Thoracic aorta (tissue), 2 donors: ENCODE measurements around the gene DDO. TPM values are rescaled to one million over a fixed set of nuclear protein-coding genes. Genes with fewer than 3 reads are reported as not detected.

Experiments used
- ATAC-seq: fragments of 150-250 bp; one replicate; pipeline ENCODE4 v1.8.0; 2017; ENCODE audit warnings: low read depth; ENCODE audit not compliant: insufficient number of reproducible peaks, low FRiP score
- DNase-seq: peaks from one replicate; pipeline ENCODE4 v3.0.0-alpha.2; 2020; ENCODE audit warnings: low spot score
- H3K27ac ChIP-seq, 2 donors: fragments of 200-600 bp; sonication (generic); 1 replicate in 1 of 2; 2 replicates in 1 of 2; pipeline ENCODE4 v1.5.1; 2016; ENCODE audit warnings: mild to moderate bottlenecking in 2 of 2, moderate library complexity in 2 of 2
- H3K27me3 ChIP-seq: fragments of 200-600 bp; sonication (generic); replicated peaks from 2 replicates; pipeline ENCODE4 v1.6.0; 2016; ENCODE audit warnings: mild to moderate bottlenecking; ENCODE audit not compliant: insufficient read depth
- H3K36me3 ChIP-seq: fragments of 200-600 bp; sonication (generic); one replicate; pipeline ENCODE4 v1.5.1; 2016
- H3K4me1 ChIP-seq, 2 donors: fragments of 200-600 bp; sonication (generic); 1 replicate in 1 of 2; 2 replicates in 1 of 2; pipeline versions ENCODE4 v1.5.1 to v1.6.0; 2016; ENCODE audit warnings: low read depth in 2 of 2, mild to moderate bottlenecking in 1 of 2; ENCODE audit not compliant: control insufficient read depth in 1 of 2
- H3K4me3 ChIP-seq: fragments of 200-600 bp; sonication (generic); 2 replicates; pipeline ENCODE4 v1.5.1; 2016; ENCODE audit warnings: mild to moderate bottlenecking
- H3K9me3 ChIP-seq: fragments of 200-600 bp; sonication (generic); 2 replicates; pipeline ENCODE4 v1.5.1; 2016
- CTCF ChIP-seq: fragments of 200-600 bp; sonication (generic); IDR thresholded peaks from one replicate; pipeline ENCODE4 v1.5.1; 2019; ENCODE audit warnings: antibody characterized with exemption
- total RNA-seq, 2 donors: library from RNA; depleted of rRNA; stranded (reverse); fragments of >200 nt; gene quantifications; one replicate each; pipeline versions ENCODE4 v1.1.0 to v1.2.3, GENCODE V29; 2016

DDO gene
- total RNA-seq, 2 donors from 2014 or later, result 0.68 to 1.6 TPM

GRCh38 chr6:110390404-110390803 is 25.0 kb downstream of the DDO start:
- peaks cover 0 to 7% of the 10 kb centered on the region in 2 donors for H3K4me1 ChIP-seq
- H3K9me3 ChIP-seq, result no peaks in the 10 kb centered on the region
- H3K4me3 ChIP-seq, result no peak overlapping the region
- ATAC-seq (no peak), DNase-seq (no peak)
- TF ChIP-seq CTCF, result no peak
- H3K27ac ChIP-seq, result no peak overlapping the region
- H3K27me3 ChIP-seq, result no peaks in the 10 kb centered on the region
- H3K36me3 ChIP-seq, result no peaks in the 10 kb centered on the region

- H3K27ac ChIP-seq, result no peak overlapping the region
These were observed 25.5 kb downstream of the DDO start for GRCh38 chr6:110389689-110390382.

GRCh38 chr6:110387986-110388385 is 27.4 kb downstream of the DDO start:
- TF ChIP-seq CTCF, result no peak
- no peak for ATAC-seq
- no peaks in the 10 kb centered on the region for H3K27me3 ChIP-seq
- H3K4me1 ChIP-seq, result peaks cover 0 to 7% of the 10 kb centered on the region in 2 donors
- no peak overlapping the region for H3K4me3 ChIP-seq
- H3K27ac ChIP-seq, result no peak overlapping the region
- DNase-seq, result no peak
- H3K9me3 ChIP-seq, result no peaks in the 10 kb centered on the region
- H3K36me3 ChIP-seq, result no peaks in the 10 kb centered on the region

More at GRCh38 chr6:110389689-110390382, 25.5 kb downstream of the DDO start:
- no peak for TF ChIP-seq CTCF
- Histone ChIP-seq H3K4me1 (peaks cover 0 to 7% of the 10 kb centered on the region in 2 donors), H3K27me3 (no peaks in the 10 kb centered on the region), H3K9me3 (no peaks in the 10 kb centered on the region), H3K4me3 (no peak overlapping the region), H3K36me3 (no peaks in the 10 kb centered on the region)
- DNase-seq, result no peak
- ATAC-seq, result no peak

GRCh38 chr6:110385458-110385863 is 29.9 kb downstream of the DDO start:
- Histone ChIP-seq H3K36me3 (no peaks in the 10 kb centered on the region), H3K9me3 (no peaks in the 10 kb centered on the region), H3K27me3 (no peaks in the 10 kb centered on the region), H3K4me1 (peaks cover 0 to 7% of the 10 kb centered on the region in 2 donors), H3K4me3 (no peak overlapping the region), H3K27ac (no peak overlapping the region)
- DNase-seq (no peak), ATAC-seq (no peak)
- no peak for TF ChIP-seq CTCF

- no peak for DNase-seq
- Histone ChIP-seq H3K4me3 (no peak overlapping the region), H3K9me3 (no peaks in the 10 kb centered on the region), H3K36me3 (no peaks in the 10 kb centered on the region), H3K27ac (no peak overlapping the region), H3K4me1 (no peaks in the 10 kb centered on the region), H3K27me3 (no peaks in the 10 kb centered on the region)
- no peak for TF ChIP-seq CTCF
- ATAC-seq, result no peak
These were observed 36.8 kb downstream of the DDO start for GRCh38 chr6:110378552-110378951.
